Ishikawa (cell line): Measurements from ENCODE around the gene AKR1C8.

Experiments used
- EP300 ChIP-seq: IDR thresholded peaks from 2 replicates; pipeline ENCODE4 v1.6.1; 2012; ENCODE audit warnings: borderline replicate concordance
- NFIC ChIP-seq: IDR thresholded peaks from 2 replicates; pipeline ENCODE4 v1.6.1; 2012
- TAF1 ChIP-seq: IDR thresholded peaks from 2 replicates; pipeline ENCODE4 v1.6.1; 2012; ENCODE audit warnings: low read depth, mild to moderate bottlenecking

GRCh38 chr10:5165738-5166137 is 19.2 kb downstream of the AKR1C8 start:
- TF ChIP-seq EP300: no peak
- no peak for TF ChIP-seq NFIC
- no peak for TF ChIP-seq TAF1
